Transverse colon (tissue), 4 donors: Measurements from ENCODE around the gene C2CD4C. TPM values are rescaled to one million over a fixed set of nuclear protein-coding genes. Genes with fewer than 3 reads are reported as not detected.

Experiments
- DNase-seq: peaks from one replicate; pipeline ENCODE4 v3.0.0-alpha.2; 2019
- H3K27ac ChIP-seq, 4 donors: fragments of 200-600 bp; sonication (generic); 2 replicates each; pipeline ENCODE4 v1.5.1; 2016 to 2018; ENCODE audit warnings: inconsistent platforms in 4 of 4
- H3K27me3 ChIP-seq: fragments of 200-600 bp; sonication (generic); 2 replicates; pipeline ENCODE4 v1.5.1; 2017; ENCODE audit warnings: inconsistent platforms
- H3K36me3 ChIP-seq, 4 donors: fragments of 200-600 bp; sonication (generic); 2 replicates each; pipeline ENCODE4 v1.5.1; 2017 to 2019; ENCODE audit warnings: inconsistent platforms in 4 of 4
- H3K4me1 ChIP-seq, 4 donors: fragments of 200-600 bp; sonication (generic); 2 replicates each; pipeline ENCODE4 v1.5.1; 2017 to 2020; ENCODE audit warnings: inconsistent platforms in 4 of 4
- H3K4me3 ChIP-seq, 4 donors: fragments of 200-600 bp; sonication (generic); 1 replicate in 1 of 4; 2 replicates in 3 of 4; pipeline versions ENCODE4 v1.5.1 to v1.6.1; 2017 to 2019; ENCODE audit warnings: inconsistent platforms in 4 of 4
- H3K9me3 ChIP-seq, 2 donors: fragments of 200-600 bp; sonication (generic); 2 replicates each; pipeline ENCODE4 v1.5.1; 2017 to 2019; ENCODE audit warnings: inconsistent platforms in 2 of 2
- EP300 ChIP-seq: sonication (generic); formaldehyde crosslinking; IDR thresholded peaks from one replicate; pipeline ENCODE4 v1.6.1; 2017; ENCODE audit warnings: antibody characterized with exemption, low read depth
- POLR2A ChIP-seq: fragments of 450-650 bp; IDR thresholded peaks from one replicate; pipeline ENCODE4 v1.6.1; 2016; ENCODE audit warnings: antibody characterized with exemption, mild to moderate bottlenecking, moderate library complexity
- POLR2AphosphoS5 ChIP-seq, 3 donors: sonication (generic); formaldehyde crosslinking; IDR thresholded peaks; one replicate each; pipeline ENCODE4 v1.6.1; 2016; ENCODE audit warnings: antibody characterized with exemption in 3 of 3
- WGBS, 2 donors: methylation state at CpG; one replicate each; pipeline ENCODE4 v1.1.5; 2018; ENCODE audit warnings: low coverage in 1 of 2; 5-methylcytosine and 5-hydroxymethylcytosine counted together
- in situ Hi-C, 4 donors: fragments of 200-750 bp; cut with MboI; loops; one replicate each; pipeline versions ENCODE4 v1.15.0 to v1.15.1; 2017; ENCODE audit warnings: low sequenced_read_pairs in 3 of 4, low pct_ligation_motif_present in 1 of 4, low pct_unique_long_range_greater_than_20kb in 1 of 4
- intact Hi-C: fragments of 100-400 bp; cut with DNase I; formaldehyde crosslinking; loops from one replicate; pipeline ENCODE4 v1.15.1; 2023; ENCODE audit warnings: low total_unique reads
- total RNA-seq, 4 donors: library from RNA; depleted of rRNA; stranded (reverse); fragments of >200 nt; gene quantifications; one replicate each; pipeline ENCODE4 v1.1.0, GENCODE V29; 2016
- TF ChIP-seq, protein P1 (sequence below), 5 experiments: fragments of 200-600 bp in 3 of 5; fragments of 450-650 bp in 2 of 5; sonication (generic) in 3 of 5; IDR thresholded peaks; 1 replicate in 2 of 5; 2 replicates in 3 of 5; pipeline ENCODE4 v1.5.1; 2016 to 2017; ENCODE audit warnings: antibody characterized with exemption in 5 of 5, inconsistent platforms in 3 of 5, mild to moderate bottlenecking in 2 of 5, moderate library complexity in 1 of 5

Gene C2CD4C
- total RNA-seq, 4 donors from 2014 or later, result 0.55 to 0.79 TPM; not detected in 2

DNA sequence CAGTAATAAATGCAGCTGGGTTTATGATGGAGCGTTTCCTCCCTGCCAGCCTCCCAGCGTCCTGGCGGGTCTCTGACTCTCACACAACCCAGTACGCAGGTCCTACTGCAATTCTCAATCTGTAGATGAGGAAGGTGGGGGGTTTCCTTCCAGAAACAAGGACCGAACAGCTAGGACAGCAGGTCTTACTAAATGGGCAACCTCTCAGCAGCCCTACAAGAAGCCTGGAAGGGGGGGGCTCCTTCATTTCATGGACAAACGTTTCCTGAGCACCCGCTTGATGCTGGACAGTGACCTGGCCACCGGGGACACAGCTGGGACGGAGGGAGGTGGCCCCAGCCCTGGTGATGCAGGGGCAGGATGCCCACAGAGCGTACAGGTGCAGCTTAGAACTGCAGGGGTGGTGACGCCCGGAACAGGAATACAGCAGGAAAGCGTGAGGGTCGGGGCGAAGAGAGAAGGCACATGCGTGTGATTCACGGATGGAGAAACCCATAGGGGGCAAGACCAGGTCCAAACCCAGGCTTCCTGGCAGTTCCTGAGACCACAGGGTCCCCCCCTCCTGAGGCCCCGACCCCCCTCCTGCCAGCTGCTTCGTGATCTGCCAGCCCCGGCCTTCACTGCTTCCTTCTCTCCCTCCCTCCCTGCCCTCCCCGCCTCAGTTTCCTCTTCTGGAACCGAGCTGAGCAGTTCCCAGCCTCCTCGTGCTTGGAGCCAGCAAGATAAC, 732 bp upstream of the C2CD4C start:
- Histone ChIP-seq H3K27me3 (peaks cover 72% of the 10 kb centered on the region), H3K36me3 (no peaks in the 10 kb centered on the region), H3K4me3 (peak overlapping the region in 3 of 4 donors; percentile 27 to 52 (median 32)), H3K9me3 (no peaks in the 10 kb centered on the region), H3K4me1 (peaks cover 23 to 37% (median 26%) of the 10 kb centered on the region in 4 donors), H3K27ac (no peak overlapping the region)
- intact Hi-C loops, result no loop called here
- TF ChIP-seq POLR2A, result no peak
- TF ChIP-seq, protein P1, sequence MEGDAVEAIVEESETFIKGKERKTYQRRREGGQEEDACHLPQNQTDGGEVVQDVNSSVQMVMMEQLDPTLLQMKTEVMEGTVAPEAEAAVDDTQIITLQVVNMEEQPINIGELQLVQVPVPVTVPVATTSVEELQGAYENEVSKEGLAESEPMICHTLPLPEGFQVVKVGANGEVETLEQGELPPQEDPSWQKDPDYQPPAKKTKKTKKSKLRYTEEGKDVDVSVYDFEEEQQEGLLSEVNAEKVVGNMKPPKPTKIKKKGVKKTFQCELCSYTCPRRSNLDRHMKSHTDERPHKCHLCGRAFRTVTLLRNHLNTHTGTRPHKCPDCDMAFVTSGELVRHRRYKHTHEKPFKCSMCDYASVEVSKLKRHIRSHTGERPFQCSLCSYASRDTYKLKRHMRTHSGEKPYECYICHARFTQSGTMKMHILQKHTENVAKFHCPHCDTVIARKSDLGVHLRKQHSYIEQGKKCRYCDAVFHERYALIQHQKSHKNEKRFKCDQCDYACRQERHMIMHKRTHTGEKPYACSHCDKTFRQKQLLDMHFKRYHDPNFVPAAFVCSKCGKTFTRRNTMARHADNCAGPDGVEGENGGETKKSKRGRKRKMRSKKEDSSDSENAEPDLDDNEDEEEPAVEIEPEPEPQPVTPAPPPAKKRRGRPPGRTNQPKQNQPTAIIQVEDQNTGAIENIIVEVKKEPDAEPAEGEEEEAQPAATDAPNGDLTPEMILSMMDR (IDR thresholded peaks at IDR 0.05), result no peak
- TF ChIP-seq EP300, result no peak
- TF ChIP-seq POLR2AphosphoS5 (IDR thresholded peaks at IDR 0.05), result no peak
- in situ Hi-C loops, result no loop called here
- no peak for DNase-seq
- 5% methylated on average over 23 of the region's 23 CpGs; no CpG with 5 or more reads in 1 of the 2 donors for WGBS, 2 donors

DNA sequence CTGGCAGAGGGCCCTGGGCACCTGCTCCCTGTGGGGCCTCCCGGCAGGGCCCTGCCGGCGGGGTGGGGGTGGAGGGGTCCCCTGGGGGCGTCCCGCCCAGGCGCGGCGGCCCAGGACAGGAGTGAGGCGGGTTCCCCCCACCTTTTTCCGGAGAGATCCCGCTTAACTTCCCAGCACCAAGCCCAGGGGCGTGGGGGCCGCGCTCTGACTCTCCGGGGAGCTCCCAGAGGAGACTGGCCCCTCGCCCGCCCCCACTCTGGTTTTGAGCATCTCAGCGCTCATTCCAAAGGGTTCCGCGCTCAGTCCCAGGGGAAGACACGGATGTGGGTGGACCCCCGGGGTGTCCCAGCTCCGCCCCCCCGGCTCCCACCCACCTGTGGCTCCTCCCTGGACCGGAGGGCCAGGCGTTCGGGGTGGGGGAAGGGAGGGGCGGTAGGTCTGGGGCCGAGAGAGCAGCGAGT, 476 bp downstream of the C2CD4C start:
- peak overlapping the region; percentile 24 to 52 (median 30) for H3K4me3 ChIP-seq
- TF ChIP-seq POLR2AphosphoS5 (IDR thresholded peaks at IDR 0.05), result no peak
- TF ChIP-seq POLR2A, result no peak
- no peak for TF ChIP-seq EP300
- TF ChIP-seq, protein P1 (IDR thresholded peaks at IDR 0.05), result no peak
- no peak overlapping the region for H3K27ac ChIP-seq
- intact Hi-C loops, result no loop called here
- in situ Hi-C loops, result no loop called here
- H3K36me3 ChIP-seq, result no peaks in the 10 kb centered on the region
- 3% methylated on average over 25 of the region's 30 CpGs; no CpG with 5 or more reads in 1 of the 2 donors for WGBS, 2 donors
- H3K9me3 ChIP-seq, result no peaks in the 10 kb centered on the region
- no peak for DNase-seq
- H3K27me3 ChIP-seq, result peaks cover 75% of the 10 kb centered on the region
- H3K4me1 ChIP-seq, result peaks cover 23 to 37% (median 26%) of the 10 kb centered on the region in 4 donors

DNA sequence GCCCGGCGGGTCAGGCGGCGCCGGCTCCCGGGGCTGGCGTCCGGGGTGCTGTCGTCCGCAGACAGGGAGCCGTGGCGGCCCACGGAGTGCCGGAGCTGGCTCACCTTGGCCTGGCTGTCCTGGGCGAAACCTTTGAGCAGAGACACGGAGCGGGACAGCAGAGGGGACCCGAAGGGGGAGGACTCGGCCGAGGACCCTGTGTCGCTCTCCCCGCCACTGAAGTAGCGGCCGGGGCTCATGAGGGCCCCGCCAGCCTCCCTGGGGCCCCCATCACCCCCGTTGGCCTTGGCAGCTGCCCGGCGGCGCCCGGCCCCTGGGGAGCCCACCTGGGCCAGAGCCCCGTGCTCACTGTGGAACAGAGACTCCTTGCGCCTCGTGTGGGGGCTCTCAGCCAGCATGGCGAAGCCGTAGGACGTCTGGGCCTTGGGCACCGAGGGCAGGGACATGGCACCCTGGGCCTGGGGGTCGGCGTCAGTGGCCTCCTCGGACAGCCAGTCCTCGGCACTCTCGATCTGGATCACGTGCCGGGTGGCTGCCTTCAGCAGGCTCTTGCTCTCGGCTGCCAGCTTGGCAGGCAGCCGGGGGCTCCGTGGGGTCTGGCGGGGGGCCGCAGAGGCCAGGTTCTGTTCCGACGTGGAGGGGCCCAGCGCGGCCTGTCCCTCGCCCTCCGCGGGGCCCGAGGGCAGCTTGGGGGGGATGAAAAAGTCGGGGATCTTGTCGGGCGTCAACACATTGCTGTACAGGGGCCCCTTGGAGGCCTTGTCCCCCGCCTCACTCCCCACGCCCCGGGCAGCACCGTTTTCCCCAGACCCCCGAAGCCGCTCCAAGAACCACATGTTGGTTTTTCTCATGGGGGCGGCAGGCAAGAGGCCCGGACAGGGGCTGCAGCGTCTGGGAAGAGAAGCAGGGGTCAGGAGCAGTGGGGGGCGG, 1.2 kb downstream of the C2CD4C start:
- H3K27me3 ChIP-seq, result peaks cover 79% of the 10 kb centered on the region
- no peak for DNase-seq
- in situ Hi-C loops, result no loop called here

More for the DNA sequence above, 1.2 kb downstream of the C2CD4C start:
- H3K27ac ChIP-seq, result no peak overlapping the region
- no peaks in the 10 kb centered on the region for H3K9me3 ChIP-seq
- H3K4me1 ChIP-seq, result peaks cover 23 to 37% (median 26%) of the 10 kb centered on the region in 4 donors
- 62% methylated on average over 42 of the region's 70 CpGs; no CpG with 5 or more reads in 1 of the 2 donors for WGBS, 2 donors
- TF ChIP-seq POLR2AphosphoS5 (IDR thresholded peaks at IDR 0.05) (no peak), POLR2A (no peak), EP300 (no peak)
- TF ChIP-seq, protein P1 (IDR thresholded peaks at IDR 0.05), result no peak
- intact Hi-C loops, result no loop called here
- H3K4me3 ChIP-seq, result peak overlapping the region in 1 of 4 donors; percentile 52
- H3K36me3 ChIP-seq, result no peaks in the 10 kb centered on the region
